RWPE1 (cell line): ENCODE results near the gene DUSP18.

ENCODE experiments used
- CTCF ChIA-PET: fragments of 350-600 bp; sonication (Branson Sonifier 250); formaldehyde crosslinking; extraction: SDS; loops from one replicate; lab custom pipeline; 2021; lab: Yijun Ruan, JAX
- POLR2A ChIA-PET: fragments of 400-600 bp; formaldehyde crosslinking; extraction: SDS; loops from one replicate; lab custom pipeline; 2020; ENCODE audit warnings: antibody characterized with exemption; ENCODE audit not compliant: low non-redundant PET; lab: Yijun Ruan, JAX
- DNase-seq: peaks from one replicate; pipeline ENCODE4 v3.0.0; 2012; ENCODE audit warnings: low spot score
- H3K27ac ChIP-seq: fragments of 450-650 bp; 2 replicates; pipeline ENCODE4 v1.5.1; 2017
- TF ChIP-seq, protein P1 (sequence below): fragments of 450-650 bp; conservative IDR thresholded peaks from 2 replicates; pipeline ENCODE4 v1.5.1; 2017; ENCODE audit warnings: low read depth, mild to moderate bottlenecking

DUSP18 gene

GRCh38 chr22:30694171-30694639 is 26.5 kb upstream of the DUSP18 start:
- TF ChIP-seq, protein P1, sequence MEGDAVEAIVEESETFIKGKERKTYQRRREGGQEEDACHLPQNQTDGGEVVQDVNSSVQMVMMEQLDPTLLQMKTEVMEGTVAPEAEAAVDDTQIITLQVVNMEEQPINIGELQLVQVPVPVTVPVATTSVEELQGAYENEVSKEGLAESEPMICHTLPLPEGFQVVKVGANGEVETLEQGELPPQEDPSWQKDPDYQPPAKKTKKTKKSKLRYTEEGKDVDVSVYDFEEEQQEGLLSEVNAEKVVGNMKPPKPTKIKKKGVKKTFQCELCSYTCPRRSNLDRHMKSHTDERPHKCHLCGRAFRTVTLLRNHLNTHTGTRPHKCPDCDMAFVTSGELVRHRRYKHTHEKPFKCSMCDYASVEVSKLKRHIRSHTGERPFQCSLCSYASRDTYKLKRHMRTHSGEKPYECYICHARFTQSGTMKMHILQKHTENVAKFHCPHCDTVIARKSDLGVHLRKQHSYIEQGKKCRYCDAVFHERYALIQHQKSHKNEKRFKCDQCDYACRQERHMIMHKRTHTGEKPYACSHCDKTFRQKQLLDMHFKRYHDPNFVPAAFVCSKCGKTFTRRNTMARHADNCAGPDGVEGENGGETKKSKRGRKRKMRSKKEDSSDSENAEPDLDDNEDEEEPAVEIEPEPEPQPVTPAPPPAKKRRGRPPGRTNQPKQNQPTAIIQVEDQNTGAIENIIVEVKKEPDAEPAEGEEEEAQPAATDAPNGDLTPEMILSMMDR, result no peak
- DNase-seq, result peak; percentile 18
- ChIA-PET POLR2A (no interaction called here), CTCF (interaction anchor here (0.6 to 0.8 kb wide), 2 partner anchors 50 to 122 kb away, joined by 3 to 5 read pairs; no protein-coding TSS in a partner anchor)
- peak overlapping the region; percentile 43; the same call in 1 of the 2 replicates for H3K27ac ChIP-seq

GRCh38 chr22:30691204-30691603 is 23.5 kb upstream of the DUSP18 start:
- TF ChIP-seq, protein P1, result no peak
- no peak overlapping the region for H3K27ac ChIP-seq
- CTCF ChIA-PET, result no interaction called here
- DNase-seq, result no peak
- POLR2A ChIA-PET, result no interaction called here

GRCh38 chr22:30689622-30690021 is 21.9 kb upstream of the DUSP18 start:
- ChIA-PET CTCF (interaction anchor here (0.7 kb wide), 1 partner anchor 688 kb away, joined by 3 read pairs; no protein-coding TSS in a partner anchor), POLR2A (interaction anchor here (0.6 kb wide), 1 partner anchor 11 kb away, joined by 4 read pairs; no protein-coding TSS in a partner anchor)
- no peak overlapping the region for H3K27ac ChIP-seq
- TF ChIP-seq, protein P1, result no peak
- no peak for DNase-seq

GRCh38 chr22:30687358-30687757 is 19.7 kb upstream of the DUSP18 start:
- CTCF ChIA-PET, result no interaction called here
- no peak overlapping the region for H3K27ac ChIP-seq
- DNase-seq, result no peak
- TF ChIP-seq, protein P1, result no peak
- POLR2A ChIA-PET, result no interaction called here

DNA sequence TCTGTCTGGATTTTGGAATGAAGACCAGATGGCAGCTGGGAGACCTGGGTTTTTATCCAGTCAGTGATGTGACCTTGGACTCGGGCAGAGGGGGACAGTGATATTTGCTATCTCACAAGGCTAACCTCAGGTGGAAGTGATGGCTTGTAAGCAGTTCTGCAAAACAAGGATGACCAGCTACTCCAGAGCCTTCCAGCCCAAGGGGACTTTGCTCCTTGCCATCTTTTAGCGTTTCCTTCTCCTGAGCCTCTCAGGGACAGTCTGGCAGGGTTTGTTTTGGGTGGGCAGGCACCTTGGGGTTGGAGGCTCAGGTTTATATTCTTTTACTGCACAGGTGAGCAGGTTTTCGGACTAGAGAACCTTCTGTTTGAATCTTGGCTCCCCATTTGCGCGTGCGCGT is 17.5 kb upstream of the DUSP18 start:
- ChIA-PET CTCF (no interaction called here), POLR2A (no interaction called here)
- no peak for DNase-seq
- no peak overlapping the region for H3K27ac ChIP-seq
- TF ChIP-seq, protein P1, result no peak

GRCh38 chr22:30681831-30682230 is 14.2 kb upstream of the DUSP18 start:
- ChIA-PET CTCF (no interaction called here), POLR2A (no interaction called here)
- DNase-seq, result no peak
- no peak overlapping the region for H3K27ac ChIP-seq
- TF ChIP-seq, protein P1, result no peak
